K562 (cell line): ENCODE data around the gene AKAP10. TPM values are rescaled to one million over a fixed set of nuclear protein-coding genes. Genes with fewer than 3 reads are reported as not detected.
A peak's percentile ranks its signal among the peaks of the same experiment; 100 is the strongest.

Source experiments
- CBX5 ChIP-seq: IDR thresholded peaks from 2 replicates; pipeline ENCODE4 v1.6.1; 2014; ENCODE audit warnings: low read depth, borderline replicate concordance
- COPS2 ChIP-seq: fragments of 450-650 bp; conservative IDR thresholded peaks from 2 replicates; pipeline ENCODE4 v1.6.1; 2016; ENCODE audit warnings: mild to moderate bottlenecking, moderate library complexity
- EP300 ChIP-seq: IDR thresholded peaks from 2 replicates; pipeline ENCODE4 v1.6.1; 2012; ENCODE audit warnings: low read length, improper control_type of control experiment
- HEY1 ChIP-seq: fragments of 250-450 bp; sonication (Bioruptor Pico); IDR thresholded peaks from 2 replicates; pipeline ENCODE4 v1.5.0; 2020; ENCODE audit warnings: mild to moderate bottlenecking, moderate library complexity, borderline replicate concordance
- HSF4 ChIP-seq: fragments of 250-450 bp; sonication (Bioruptor Pico); IDR thresholded peaks from 2 replicates; pipeline ENCODE4 v2.1.2; 2022; ENCODE audit warnings: mild to moderate bottlenecking, moderate library complexity, borderline replicate concordance
- MAFK ChIP-seq: IDR thresholded peaks from 2 replicates; pipeline ENCODE4 v1.6.1; 2011; ENCODE audit warnings: low read length, improper control_type of control experiment
- SFPQ ChIP-seq: fragments of 200-400 bp; formaldehyde crosslinking; IDR thresholded peaks from 2 replicates; pipeline ENCODE4 v1.6.1; 2017; ENCODE audit warnings: mild to moderate bottlenecking, low read depth, low read length, moderate library complexity
- SRSF3 ChIP-seq: fragments of 200-400 bp; formaldehyde crosslinking; IDR thresholded peaks from 2 replicates; pipeline ENCODE4 v1.6.1; 2016; ENCODE audit warnings: mild to moderate bottlenecking, low read length, moderate library complexity; ENCODE audit not compliant: insufficient read depth
- SRSF7 ChIP-seq: fragments of 200-400 bp; formaldehyde crosslinking; optimal IDR thresholded peaks from 2 replicates; pipeline ENCODE3; 2017; ENCODE audit warnings: mild to moderate bottlenecking, low read depth, low read length
- ZNF518B ChIP-seq: fragments of 250-450 bp; sonication (Bioruptor Pico); IDR thresholded peaks from 2 replicates; pipeline ENCODE4 v1.5.0; 2021; ENCODE audit warnings: mild to moderate bottlenecking, moderate library complexity
- ZNF609 ChIP-seq: sonication (generic); formaldehyde crosslinking; IDR thresholded peaks from 2 replicates; pipeline ENCODE4 v1.8.1; 2023; ENCODE audit warnings: missing genetic modification reagents, mild to moderate bottlenecking, borderline replicate concordance
- polyA plus RNA-seq, 8 experiments: library from polyadenylated mRNA; depleted of rRNA in 4 of 8; stranded (reverse) in 5 of 8; unstranded in 3 of 8; fragments of >200 nt; fragmentation: Nextera tagmentation in 2 of 8; fragmentation: Illumina TruSeq in 1 of 8; extraction: Ambion mirVana in 2 of 8; extraction: Trizol in 1 of 8; gene quantifications; 2 replicates each; pipeline versions ENCODE4 v1.2.1 to v1.2.3, GENCODE V29; 2011 to 2014; ENCODE audit warnings: inconsistent platforms in 1 of 8, missing spikeins in 1 of 8
- total RNA-seq, 7 experiments: library from RNA; depleted of rRNA in 6 of 7; stranded (reverse); fragments of >200 nt in 6 of 7; fragmentation: Illumina TruSeq in 2 of 7; extraction: Trizol in 2 of 7; gene quantifications; 2 replicates each; pipeline versions ENCODE4 v1.2.1 to v1.2.3, GENCODE V29; 2011 to 2021; ENCODE audit warnings: low replicate concordance in 1 of 7
- TF ChIP-seq, protein P1 (sequence below): fragments of 450-650 bp; IDR thresholded peaks from 2 replicates; pipeline ENCODE4 v1.7.1; 2018; ENCODE audit warnings: mild to moderate bottlenecking, low read depth; ENCODE audit not compliant: partially characterized antibody

AKAP10 gene
- total and polyA plus RNA-seq, 9 of the 15 experiments (the other 6 are each of a cell fraction or from before 2014, with no cell fraction given): 4.0 to 20.3 (median 8.2) TPM

GRCh38 chr17:19977293-19978208 lies at the start of gene AKAP10 (continued):
- TF ChIP-seq ZNF609 (CRISPR knock-in tag): no peak
- TF ChIP-seq MAFK: no peak
- TF ChIP-seq SRSF3: no peak
- no peak for TF ChIP-seq CBX5
- TF ChIP-seq HSF4 (CRISPR knock-in tag): no peak
- TF ChIP-seq ZNF518B (CRISPR knock-in tag): no peak
- TF ChIP-seq SRSF7: no peak
- TF ChIP-seq EP300: no peak
- TF ChIP-seq HEY1 (CRISPR knock-in tag): no peak
- TF ChIP-seq SFPQ: no peak
- TF ChIP-seq COPS2: no peak
- TF ChIP-seq, protein P1, sequence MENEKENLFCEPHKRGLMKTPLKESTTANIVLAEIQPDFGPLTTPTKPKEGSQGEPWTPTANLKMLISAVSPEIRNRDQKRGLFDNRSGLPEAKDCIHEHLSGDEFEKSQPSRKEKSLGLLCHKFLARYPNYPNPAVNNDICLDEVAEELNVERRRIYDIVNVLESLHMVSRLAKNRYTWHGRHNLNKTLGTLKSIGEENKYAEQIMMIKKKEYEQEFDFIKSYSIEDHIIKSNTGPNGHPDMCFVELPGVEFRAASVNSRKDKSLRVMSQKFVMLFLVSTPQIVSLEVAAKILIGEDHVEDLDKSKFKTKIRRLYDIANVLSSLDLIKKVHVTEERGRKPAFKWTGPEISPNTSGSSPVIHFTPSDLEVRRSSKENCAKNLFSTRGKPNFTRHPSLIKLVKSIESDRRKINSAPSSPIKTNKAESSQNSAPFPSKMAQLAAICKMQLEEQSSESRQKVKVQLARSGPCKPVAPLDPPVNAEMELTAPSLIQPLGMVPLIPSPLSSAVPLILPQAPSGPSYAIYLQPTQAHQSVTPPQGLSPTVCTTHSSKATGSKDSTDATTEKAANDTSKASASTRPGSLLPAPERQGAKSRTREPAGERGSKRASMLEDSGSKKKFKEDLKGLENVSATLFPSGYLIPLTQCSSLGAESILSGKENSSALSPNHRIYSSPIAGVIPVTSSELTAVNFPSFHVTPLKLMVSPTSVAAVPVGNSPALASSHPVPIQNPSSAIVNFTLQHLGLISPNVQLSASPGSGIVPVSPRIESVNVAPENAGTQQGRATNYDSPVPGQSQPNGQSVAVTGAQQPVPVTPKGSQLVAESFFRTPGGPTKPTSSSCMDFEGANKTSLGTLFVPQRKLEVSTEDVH: peak; percentile 33
